Fibroblast of lung (primary cell): Measurements from ENCODE around the gene MAML2. TPM values are rescaled to one million over a fixed set of nuclear protein-coding genes. Genes with fewer than 3 reads are reported as not detected.

ENCODE experiments used
- DNase-seq, 2 donors: peaks; one replicate each; pipeline versions ENCODE4 v3.0.0 to v3.0.0-alpha.2; 2010; ENCODE audit warnings: low read depth in 2 of 2
- H2AFZ ChIP-seq: 2 replicates; pipeline ENCODE4 v1.5.1; 2012; ENCODE audit warnings: low read length, control low read depth, inconsistent platforms
- H3K27ac ChIP-seq: 2 replicates; pipeline ENCODE4 v1.5.1; 2011; ENCODE audit warnings: low read length, control low read depth; ENCODE audit not compliant: insufficient read depth
- H3K27me3 ChIP-seq: 2 replicates; pipeline ENCODE4 v1.5.1; 2011; ENCODE audit warnings: mild to moderate bottlenecking, low read length; ENCODE audit not compliant: control insufficient read depth, insufficient read depth
- H3K36me3 ChIP-seq: 2 replicates; pipeline ENCODE4 v1.5.1; 2011; ENCODE audit warnings: low read length; ENCODE audit not compliant: control insufficient read depth, insufficient read depth
- H3K4me1 ChIP-seq: 2 replicates; pipeline ENCODE4 v1.5.1; 2011; ENCODE audit warnings: low read length; ENCODE audit not compliant: control insufficient read depth, insufficient read depth; ENCODE audit errors: extremely low read depth
- H3K4me2 ChIP-seq: 2 replicates; pipeline ENCODE4 v1.5.1; 2011; ENCODE audit warnings: low read length, control low read depth; ENCODE audit not compliant: insufficient read depth; ENCODE audit errors: extremely low read depth
- H3K4me3 ChIP-seq, 4 experiments: fragments of 200-600 bp in 1 of 4; sonication (generic) in 1 of 4; replicated peaks in 1 of 4; 2 replicates each; pipeline ENCODE4 v1.5.1; 2011 to 2016; ENCODE audit warnings: low read length in 4 of 4, low read depth in 3 of 4, mild to moderate bottlenecking in 3 of 4, control low read depth in 2 of 4, inconsistent platforms in 1 of 4, mixed read lengths in 1 of 4; ENCODE audit not compliant: insufficient read depth in 1 of 4; ENCODE audit errors: control extremely low read depth in 1 of 4
- H3K79me2 ChIP-seq: 2 replicates; pipeline ENCODE4 v1.5.1; 2012; ENCODE audit warnings: mild to moderate bottlenecking, low read length, inconsistent platforms; ENCODE audit not compliant: control insufficient read depth, insufficient read depth
- H3K9ac ChIP-seq: 2 replicates; pipeline ENCODE4 v1.5.1; 2011; ENCODE audit warnings: mild to moderate bottlenecking, low read length, control low read depth; ENCODE audit not compliant: insufficient read depth
- H3K9me3 ChIP-seq: 2 replicates; pipeline ENCODE4 v1.5.1; 2012; ENCODE audit warnings: low read depth, low read length; ENCODE audit not compliant: control insufficient read depth, insufficient read depth
- H4K20me1 ChIP-seq: 2 replicates; pipeline ENCODE4 v1.5.1; 2011; ENCODE audit warnings: low read length; ENCODE audit not compliant: control insufficient read depth, insufficient read depth; ENCODE audit errors: extremely low read depth
- CTCF ChIP-seq, 2 donors: IDR thresholded peaks in 1 of 2; conservative IDR thresholded peaks in 1 of 2; 1 replicate in 1 of 2; 2 replicates in 1 of 2; pipeline ENCODE4 v1.5.1; 2011 to 2012; ENCODE audit warnings: low read length in 2 of 2, control low read depth in 1 of 2, inconsistent platforms in 1 of 2, low read depth in 1 of 2, mild to moderate bottlenecking in 1 of 2
- EZH2 ChIP-seq: IDR thresholded peaks from 2 replicates; pipeline ENCODE4 v1.5.1; 2012; ENCODE audit warnings: low read length, control low read depth, mild to moderate bottlenecking; ENCODE audit errors: missing control alignments
- polyA plus RNA-seq, 2 donors: library from polyadenylated mRNA; depleted of rRNA in 1 of 2; stranded (reverse) in 1 of 2; unstranded in 1 of 2; fragments of >200 nt; gene quantifications; 2 replicates each; pipeline ENCODE4 v1.2.1, GENCODE V29; 2011 to 2012; ENCODE audit warnings: missing spikeins in 1 of 2
- total RNA-seq: library from RNA; depleted of rRNA; stranded (reverse); fragments of >200 nt; gene quantifications from 2 replicates; pipeline ENCODE4 v1.2.1, GENCODE V29; 2014

The MAML2 gene
- total and polyA plus RNA-seq, 2 donors (not counting 1 experiment from before 2014, with no cell fraction given): 13.0 to 19.0 TPM

GRCh38 chr11:96092511-96092910, 250.5 kb downstream of the MAML2 start:
- no peak for TF ChIP-seq EZH2
- TF ChIP-seq CTCF (conservative IDR thresholded peaks at IDR 0.05 in 1 of 2, IDR thresholded peaks at IDR 0.05 in 1 of 2; ENCODE audit: low read depth in 1 of 2, low read length in 2 of 2): no peak
- Histone ChIP-seq H3K27me3 (no peaks in the 10 kb centered on the region), H3K27ac (no peak overlapping the region), H3K79me2 (no peaks in the 10 kb centered on the region), H3K36me3 (peaks cover 3% of the 10 kb centered on the region), H4K20me1 (no peaks in the 10 kb centered on the region), H3K4me3 (no peak overlapping the region), H3K9me3 (no peaks in the 10 kb centered on the region), H2AFZ (no peak overlapping the region), H3K4me1 (peaks cover 14% of the 10 kb centered on the region), H3K9ac (no peak overlapping the region), H3K4me2 (no peak overlapping the region)
- no peak for DNase-seq

GRCh38 chr11:96091476-96091875, 251.5 kb downstream of the MAML2 start:
- Histone ChIP-seq H2AFZ (no peak overlapping the region), H4K20me1 (no peaks in the 10 kb centered on the region), H3K4me1 (peaks cover 14% of the 10 kb centered on the region), H3K4me3 (no peak overlapping the region), H3K36me3 (peaks cover 3% of the 10 kb centered on the region), H3K27me3 (no peaks in the 10 kb centered on the region), H3K27ac (no peak overlapping the region), H3K4me2 (peak overlapping the region; percentile 8), H3K9ac (no peak overlapping the region), H3K79me2 (peaks cover 2% of the 10 kb centered on the region), H3K9me3 (no peaks in the 10 kb centered on the region)
- no peak for TF ChIP-seq EZH2
- TF ChIP-seq CTCF (conservative IDR thresholded peaks at IDR 0.05 in 1 of 2, IDR thresholded peaks at IDR 0.05 in 1 of 2; ENCODE audit: low read depth in 1 of 2, low read length in 2 of 2): peak in 1 of 2 donors; percentile 8
- DNase-seq: no peak

DNA sequence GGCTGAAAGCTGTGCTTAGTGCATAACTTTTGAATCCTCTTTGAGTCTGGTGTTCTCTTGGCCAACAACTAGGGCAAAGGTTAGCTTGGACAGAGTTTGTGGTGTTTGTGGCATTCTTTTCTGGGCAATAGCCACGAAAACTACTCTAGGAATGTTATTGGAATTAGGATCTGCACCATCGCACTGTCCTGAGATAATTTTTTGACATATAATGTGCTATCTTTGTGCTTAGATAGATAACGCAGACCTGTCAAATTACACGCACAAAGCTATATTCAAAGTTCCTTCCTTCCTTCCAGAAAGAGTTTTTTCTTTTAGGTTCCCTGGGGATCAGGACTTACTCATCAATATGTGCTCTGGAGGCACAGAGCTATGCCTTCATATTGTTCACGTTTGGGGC, 252.3 kb downstream of the MAML2 start:
- Histone ChIP-seq H3K4me3 (no peak overlapping the region), H2AFZ (no peak overlapping the region), H3K27me3 (no peaks in the 10 kb centered on the region), H3K79me2 (peaks cover 2% of the 10 kb centered on the region), H4K20me1 (no peaks in the 10 kb centered on the region), H3K9ac (no peak overlapping the region), H3K9me3 (no peaks in the 10 kb centered on the region), H3K27ac (no peak overlapping the region), H3K36me3 (peaks cover 3% of the 10 kb centered on the region), H3K4me2 (peak overlapping the region; percentile 36), H3K4me1 (peaks cover 14% of the 10 kb centered on the region)
- TF ChIP-seq CTCF (conservative IDR thresholded peaks at IDR 0.05 in 1 of 2, IDR thresholded peaks at IDR 0.05 in 1 of 2; ENCODE audit: low read depth in 1 of 2, low read length in 2 of 2) (no peak), EZH2 (no peak)
- peak; percentile 82 to 84 for DNase-seq
